ENCODE results near the gene TRPV4.

Gene TRPV4

GRCh38 chr12:109808876-109809646 is 24.1 kb downstream of the TRPV4 start:
- no peak for DNase-seq (ENCODE audit: low read depth in 2 of 2, low spot score in 1 of 2)

GRCh38 chr12:109807954-109808643 is 25.1 kb downstream of the TRPV4 start:
- DNase-seq (ENCODE audit: low read depth in 2 of 2, low spot score in 1 of 2), result no peak

- peak; percentile 21 to 42 for DNase-seq (ENCODE audit: low read depth in 2 of 2, low spot score in 1 of 2)
Measured at GRCh38 chr12:109804820-109805761, 28.1 kb downstream of the TRPV4 start.

GRCh38 chr12:109803678-109804077 is 29.5 kb downstream of the TRPV4 start:
- no peak for DNase-seq (ENCODE audit: low read depth in 2 of 2, low spot score in 1 of 2)

GRCh38 chr12:109802828-109803227 is 30.4 kb downstream of the TRPV4 start:
- DNase-seq (ENCODE audit: low read depth in 2 of 2, low spot score in 1 of 2), result no peak

- DNase-seq (ENCODE audit: low read depth in 2 of 2, low spot score in 1 of 2), result no peak
Measured at GRCh38 chr12:109800536-109800935, 32.7 kb downstream of the TRPV4 start.

GRCh38 chr12:109798691-109799090 is 34.5 kb downstream of the TRPV4 start:
- no peak for DNase-seq (ENCODE audit: low read depth in 2 of 2, low spot score in 1 of 2)

GRCh38 chr12:109797905-109798669 is 35.1 kb downstream of the TRPV4 start:
- DNase-seq (ENCODE audit: low read depth in 2 of 2, low spot score in 1 of 2), result no peak

- DNase-seq (ENCODE audit: low read depth in 2 of 2, low spot score in 1 of 2), result no peak
Measured at GRCh38 chr12:109796057-109796456, 37.1 kb downstream of the TRPV4 start.

GRCh38 chr12:109795023-109795422 is 38.2 kb downstream of the TRPV4 start:
- DNase-seq (ENCODE audit: low read depth in 2 of 2, low spot score in 1 of 2), result no peak

GRCh38 chr12:109793826-109794501 is 39.2 kb downstream of the TRPV4 start:
- DNase-seq (ENCODE audit: low read depth in 2 of 2, low spot score in 1 of 2), result no peak

- DNase-seq (ENCODE audit: low read depth in 2 of 2, low spot score in 1 of 2), result no peak
Measured at GRCh38 chr12:109793411-109793810, 39.8 kb downstream of the TRPV4 start.

GRCh38 chr12:109792992-109793391 is 40.2 kb downstream of the TRPV4 start:
- DNase-seq (ENCODE audit: low read depth in 2 of 2, low spot score in 1 of 2), result no peak

- no peak for DNase-seq (ENCODE audit: low read depth in 2 of 2, low spot score in 1 of 2)
Measured at GRCh38 chr12:109789526-109790048, 43.6 kb downstream of the TRPV4 start.

GRCh38 chr12:109786799-109787198 is 46.4 kb downstream of the TRPV4 start:
- no peak for DNase-seq (ENCODE audit: low read depth in 2 of 2, low spot score in 1 of 2)

- no peak for DNase-seq (ENCODE audit: low read depth in 2 of 2, low spot score in 1 of 2)
Measured at GRCh38 chr12:109785854-109786253, 47.3 kb downstream of the TRPV4 start.

- no peak for DNase-seq (ENCODE audit: low read depth in 2 of 2, low spot score in 1 of 2)
Measured at GRCh38 chr12:109783965-109784244, 49.3 kb downstream of the TRPV4 start.

GRCh38 chr12:109783135-109783964 is 49.8 kb downstream of the TRPV4 start:
- no peak for DNase-seq (ENCODE audit: low read depth in 2 of 2, low spot score in 1 of 2)

- no peak for DNase-seq (ENCODE audit: low read depth in 2 of 2, low spot score in 1 of 2)
Measured at GRCh38 chr12:109782326-109782703, 50.9 kb downstream of the TRPV4 start.

Measured in stimulated activated CD8-positive, alpha-beta memory T cell treated with anti-CD3 and anti-CD28 coated beads, Interleukin-4, amount 100 ng/mL, for 4 hours (primary cell).